OCI-LY1 (cell line): Measurements from ENCODE around the gene WFS1.

ENCODE experiments used
- H2AFZ ChIP-seq: fragments of 200-600 bp; sonication (generic), shearing (Covaris generic); 2 replicates; pipeline ENCODE4 v1.6.0; 2014; ENCODE audit warnings: antibody characterized with exemption, mild to moderate bottlenecking, low read length
- H3F3A ChIP-seq: fragments of 200-600 bp; sonication (generic), shearing (Covaris generic); 2 replicates; pipeline ENCODE4 v1.6.0; 2014; ENCODE audit warnings: mild to moderate bottlenecking, antibody characterized with exemption, low read length, moderate library complexity; ENCODE audit not compliant: insufficient read depth
- H3K27ac ChIP-seq: fragments of 200-600 bp; sonication (generic); 2 replicates; pipeline ENCODE4 v1.5.1; 2014; ENCODE audit warnings: low read length, mixed run types, mild to moderate bottlenecking, low read depth; ENCODE audit not compliant: poor library complexity, severe bottlenecking
- H3K27me3 ChIP-seq: fragments of 200-600 bp; sonication (generic); 2 replicates; pipeline ENCODE4 v1.6.0; 2014; ENCODE audit warnings: antibody characterized with exemption, mild to moderate bottlenecking, low read length, moderate library complexity; ENCODE audit not compliant: insufficient read depth
- H3K36me3 ChIP-seq: fragments of 200-600 bp; sonication (generic); 2 replicates; pipeline ENCODE4 v1.6.1; 2014; ENCODE audit warnings: mild to moderate bottlenecking, antibody characterized with exemption, low read length, moderate library complexity, mixed read lengths; ENCODE audit not compliant: insufficient read depth
- H3K4me1 ChIP-seq: fragments of 200-600 bp; sonication (generic); 2 replicates; pipeline ENCODE4 v1.5.1; 2014; ENCODE audit warnings: mild to moderate bottlenecking, low read length, moderate library complexity; ENCODE audit not compliant: insufficient read depth, severe bottlenecking
- H3K4me2 ChIP-seq: fragments of 200-600 bp; sonication (generic), shearing (Covaris generic); 2 replicates; pipeline ENCODE4 v1.6.1; 2014; ENCODE audit warnings: low read length
- H3K4me3 ChIP-seq: fragments of 200-600 bp; sonication (generic); 2 replicates; pipeline ENCODE4 v1.5.1; 2014; ENCODE audit warnings: low read length, low read depth, mild to moderate bottlenecking, mixed read lengths; ENCODE audit not compliant: poor library complexity, severe bottlenecking
- H3K79me2 ChIP-seq: fragments of 200-600 bp; shearing (Covaris generic); 2 replicates; pipeline ENCODE4 v1.6.1; 2016; ENCODE audit warnings: mixed run types, low read length, mixed read lengths; ENCODE audit not compliant: insufficient read depth
- H3K9ac ChIP-seq: fragments of 200-600 bp; sonication (generic), shearing (Covaris generic); 2 replicates; pipeline ENCODE4 v1.6.1; 2014; ENCODE audit warnings: mild to moderate bottlenecking, low read length, mixed read lengths
- H3K9me2 ChIP-seq: fragments of 200-600 bp; sonication (generic), shearing (Covaris generic); 2 replicates; pipeline ENCODE4 v1.6.1; 2014; ENCODE audit warnings: low read depth, mild to moderate bottlenecking, low read length, mixed read lengths
- H3K9me3 ChIP-seq: fragments of 200-600 bp; shearing (Covaris generic); 2 replicates; pipeline ENCODE4 v1.6.1; 2014; ENCODE audit warnings: low read length, mixed read lengths
- H4K20me1 ChIP-seq: fragments of 200-600 bp; sonication (generic), shearing (Covaris generic); 2 replicates; pipeline ENCODE4 v1.6.0; 2016; ENCODE audit warnings: mild to moderate bottlenecking, low read length; ENCODE audit not compliant: insufficient read depth
- EZH2 ChIP-seq: fragments of 200-600 bp; sonication (generic), shearing (Covaris generic); IDR thresholded peaks from 2 replicates; pipeline ENCODE4 v1.8.0; 2017; ENCODE audit warnings: borderline replicate concordance, mixed run types, mild to moderate bottlenecking, antibody characterized with exemption, low read length, moderate library complexity, mixed read lengths
- TF ChIP-seq, protein P1 (sequence below): fragments of 200-600 bp; sonication (generic), shearing (Covaris generic); IDR thresholded peaks from 2 replicates; pipeline ENCODE4 v1.5.1; 2017; ENCODE audit warnings: mild to moderate bottlenecking, antibody characterized with exemption, low read length, moderate library complexity, mixed read lengths

Gene WFS1

DNA sequence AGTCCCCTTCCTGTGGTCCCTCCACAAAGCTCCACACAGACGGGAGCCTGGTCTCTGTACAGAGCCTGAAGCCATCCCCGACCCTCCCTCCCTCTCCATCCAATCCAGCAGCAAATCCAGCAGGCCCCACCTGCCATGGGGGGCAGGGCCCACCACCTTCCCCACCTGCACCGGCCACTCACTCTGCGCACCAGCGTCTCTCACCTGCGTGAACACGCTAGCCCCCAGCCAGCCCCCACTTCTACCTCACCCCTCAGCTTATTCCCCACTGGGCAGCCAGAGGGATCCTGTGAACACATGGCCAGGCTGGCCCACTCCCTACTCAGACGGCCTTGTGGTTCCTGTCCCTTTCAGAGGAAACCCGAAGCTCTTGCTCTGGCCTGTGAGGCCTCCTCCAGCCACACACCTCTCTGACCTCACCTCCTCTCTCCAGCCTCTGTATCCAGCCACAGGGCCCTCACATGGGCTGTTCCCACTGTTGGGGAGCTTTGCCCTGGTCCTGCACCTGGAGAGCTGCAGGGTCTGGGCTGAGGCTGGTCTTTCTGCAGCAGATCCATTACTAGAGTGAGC lies 70.9 kb downstream of the WFS1 start:
- no peaks in the 10 kb centered on the region for H3K9me2 ChIP-seq
- H3K36me3 ChIP-seq: no peaks in the 10 kb centered on the region
- no peak overlapping the region for H2AFZ ChIP-seq
- no peaks in the 10 kb centered on the region for H3K27me3 ChIP-seq
- TF ChIP-seq, protein P1, sequence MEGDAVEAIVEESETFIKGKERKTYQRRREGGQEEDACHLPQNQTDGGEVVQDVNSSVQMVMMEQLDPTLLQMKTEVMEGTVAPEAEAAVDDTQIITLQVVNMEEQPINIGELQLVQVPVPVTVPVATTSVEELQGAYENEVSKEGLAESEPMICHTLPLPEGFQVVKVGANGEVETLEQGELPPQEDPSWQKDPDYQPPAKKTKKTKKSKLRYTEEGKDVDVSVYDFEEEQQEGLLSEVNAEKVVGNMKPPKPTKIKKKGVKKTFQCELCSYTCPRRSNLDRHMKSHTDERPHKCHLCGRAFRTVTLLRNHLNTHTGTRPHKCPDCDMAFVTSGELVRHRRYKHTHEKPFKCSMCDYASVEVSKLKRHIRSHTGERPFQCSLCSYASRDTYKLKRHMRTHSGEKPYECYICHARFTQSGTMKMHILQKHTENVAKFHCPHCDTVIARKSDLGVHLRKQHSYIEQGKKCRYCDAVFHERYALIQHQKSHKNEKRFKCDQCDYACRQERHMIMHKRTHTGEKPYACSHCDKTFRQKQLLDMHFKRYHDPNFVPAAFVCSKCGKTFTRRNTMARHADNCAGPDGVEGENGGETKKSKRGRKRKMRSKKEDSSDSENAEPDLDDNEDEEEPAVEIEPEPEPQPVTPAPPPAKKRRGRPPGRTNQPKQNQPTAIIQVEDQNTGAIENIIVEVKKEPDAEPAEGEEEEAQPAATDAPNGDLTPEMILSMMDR: no peak
- TF ChIP-seq EZH2: no peak
- H3K4me2 ChIP-seq: no peak overlapping the region
- no peak overlapping the region for H3K27ac ChIP-seq
- no peaks in the 10 kb centered on the region for H4K20me1 ChIP-seq
- no peak overlapping the region for H3K4me3 ChIP-seq
- no peaks in the 10 kb centered on the region for H3F3A ChIP-seq
- H3K4me1 ChIP-seq: no peaks in the 10 kb centered on the region
- H3K9me3 ChIP-seq: no peaks in the 10 kb centered on the region
- no peaks in the 10 kb centered on the region for H3K79me2 ChIP-seq
- H3K9ac ChIP-seq: no peak overlapping the region

DNA sequence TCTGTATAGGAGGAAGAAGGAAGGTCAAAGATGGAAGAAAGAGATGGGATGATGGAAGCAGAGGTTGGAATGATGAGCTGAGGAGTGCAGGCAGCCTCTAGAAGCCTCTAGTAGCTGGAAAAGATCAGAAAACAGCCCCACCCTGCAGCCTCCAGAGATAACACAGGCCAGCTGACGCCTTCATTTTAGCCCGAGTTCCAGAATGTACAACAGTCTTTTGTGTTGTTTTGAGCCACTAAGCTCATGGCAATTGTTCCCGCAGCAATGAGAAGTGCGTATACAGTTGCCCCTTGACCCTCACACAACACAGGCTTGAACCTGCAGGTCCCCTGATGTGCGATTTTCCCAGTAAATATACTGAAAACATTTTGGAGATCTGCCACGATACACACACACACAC lies 72.0 kb downstream of the WFS1 start:
- no peaks in the 10 kb centered on the region for H3K79me2 ChIP-seq
- no peak overlapping the region for H2AFZ ChIP-seq
- no peaks in the 10 kb centered on the region for H3K9me2 ChIP-seq
- H3K4me2 ChIP-seq: no peak overlapping the region
- H3K27me3 ChIP-seq: no peaks in the 10 kb centered on the region
- H3K36me3 ChIP-seq: no peaks in the 10 kb centered on the region
- no peaks in the 10 kb centered on the region for H3K9me3 ChIP-seq
- H3K9ac ChIP-seq: no peak overlapping the region
- no peak overlapping the region for H3K4me3 ChIP-seq
- no peaks in the 10 kb centered on the region for H3K4me1 ChIP-seq
- no peaks in the 10 kb centered on the region for H3F3A ChIP-seq
- H3K27ac ChIP-seq: no peak overlapping the region
- no peaks in the 10 kb centered on the region for H4K20me1 ChIP-seq
- no peak for TF ChIP-seq EZH2
- TF ChIP-seq, protein P1: no peak

DNA sequence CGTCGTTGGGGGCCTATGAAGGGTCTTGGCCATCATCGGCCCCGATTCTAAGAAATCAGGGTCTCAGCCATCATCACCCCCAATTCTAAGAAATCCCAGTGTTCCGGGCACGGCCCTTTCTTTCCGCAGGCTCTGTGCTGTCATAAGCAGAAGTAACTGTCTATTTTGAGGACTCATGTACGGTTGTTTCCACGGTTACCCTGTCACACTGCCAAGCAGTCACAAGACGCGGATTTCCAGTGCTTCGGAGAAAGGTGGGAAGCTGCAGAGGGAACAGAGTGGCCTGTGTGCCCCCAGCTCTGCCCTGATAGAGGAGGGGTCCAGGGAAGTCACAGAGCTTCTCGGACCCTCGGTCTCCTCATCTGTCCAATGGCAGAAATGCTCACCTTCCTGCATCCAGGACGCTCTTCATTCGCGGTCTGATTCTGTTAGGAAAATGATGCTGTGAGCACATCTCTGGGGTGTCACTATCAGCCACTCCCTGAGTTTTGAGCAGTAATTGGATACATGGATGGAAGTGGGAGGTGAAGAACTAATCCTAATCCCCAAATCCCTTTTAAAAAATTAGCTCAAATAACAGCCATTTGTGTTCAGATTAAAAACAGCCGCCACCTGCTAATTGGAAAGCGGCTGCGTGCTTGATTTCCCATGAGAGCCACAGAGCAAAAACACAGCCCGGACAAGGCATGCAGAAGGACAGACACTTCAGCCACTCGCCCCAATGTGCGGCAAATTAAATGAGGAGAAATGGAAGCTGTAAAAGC lies 73.1 kb downstream of the WFS1 start:
- Histone ChIP-seq H2AFZ (no peak overlapping the region), H3K36me3 (no peaks in the 10 kb centered on the region), H3K9ac (no peak overlapping the region), H3K79me2 (no peaks in the 10 kb centered on the region), H3K4me1 (no peaks in the 10 kb centered on the region), H3F3A (no peaks in the 10 kb centered on the region), H3K9me2 (no peaks in the 10 kb centered on the region), H3K4me3 (no peak overlapping the region), H3K4me2 (no peak overlapping the region), H3K27ac (no peak overlapping the region), H4K20me1 (no peaks in the 10 kb centered on the region), H3K27me3 (no peaks in the 10 kb centered on the region), H3K9me3 (no peaks in the 10 kb centered on the region)
- TF ChIP-seq EZH2: no peak
- TF ChIP-seq, protein P1: no peak
